Upper lobe of left lung (tissue), 4 donors: Measurements from ENCODE around the gene SCN8A.

Source experiments
- POLR2AphosphoS5 ChIP-seq, 2 donors: sonication (generic); formaldehyde crosslinking; IDR thresholded peaks; one replicate each; pipeline ENCODE4 v1.5.1; 2017; ENCODE audit warnings: antibody characterized with exemption in 2 of 2
- TF ChIP-seq, protein P1 (sequence below), 6 experiments: fragments of 450-650 bp in 4 of 6; fragments of 200-600 bp in 2 of 6; sonication (generic) in 2 of 6; IDR thresholded peaks; one replicate each; pipeline ENCODE4 v1.5.1; 2016 to 2019; ENCODE audit warnings: antibody characterized with exemption in 6 of 6

DNA sequence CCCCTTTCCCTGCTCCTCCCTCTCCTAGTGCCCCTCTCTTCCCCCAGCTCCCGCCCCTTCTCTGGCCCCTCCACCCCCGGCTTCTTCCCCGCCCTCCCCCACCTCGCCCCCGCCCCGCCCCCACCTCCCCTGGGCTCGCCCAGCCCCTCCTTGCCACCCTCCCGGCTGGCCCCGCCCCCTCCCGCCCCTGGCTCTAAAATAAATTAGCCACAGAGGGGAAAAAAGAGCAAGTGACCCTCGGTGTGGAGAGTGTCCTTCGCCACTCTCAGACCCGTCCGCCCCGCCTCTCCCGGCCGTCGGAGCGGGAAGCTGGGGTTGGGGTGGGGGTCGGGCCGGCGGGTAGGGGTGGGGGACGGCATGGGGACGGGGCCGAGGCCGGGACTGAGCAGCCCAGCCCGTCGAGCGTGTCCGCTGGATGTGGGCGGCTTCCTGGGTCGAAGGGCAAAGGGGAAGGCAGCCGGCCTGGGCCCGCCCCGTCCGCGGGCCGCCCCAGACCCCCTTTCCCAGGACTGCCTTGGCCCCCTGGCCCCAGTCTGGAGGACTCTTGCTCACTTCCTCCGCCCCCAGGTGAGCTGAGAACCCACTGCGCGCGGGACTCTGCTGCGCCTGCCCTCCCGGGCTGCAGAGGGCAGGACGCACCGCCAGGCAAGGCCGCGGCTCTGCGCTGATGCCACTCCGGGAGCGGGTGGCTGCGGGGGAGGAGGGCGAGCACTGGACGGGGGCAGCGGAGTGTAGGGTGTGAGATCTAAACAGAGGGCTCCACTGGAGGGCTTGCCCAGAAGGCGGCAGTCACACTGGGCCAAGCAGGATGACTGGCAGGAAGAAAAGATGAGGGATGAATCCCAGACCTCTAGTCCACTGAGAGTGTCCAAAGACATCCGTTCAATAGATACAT lies 258.1 kb downstream of the SCN8A start:
- TF ChIP-seq, protein P1, sequence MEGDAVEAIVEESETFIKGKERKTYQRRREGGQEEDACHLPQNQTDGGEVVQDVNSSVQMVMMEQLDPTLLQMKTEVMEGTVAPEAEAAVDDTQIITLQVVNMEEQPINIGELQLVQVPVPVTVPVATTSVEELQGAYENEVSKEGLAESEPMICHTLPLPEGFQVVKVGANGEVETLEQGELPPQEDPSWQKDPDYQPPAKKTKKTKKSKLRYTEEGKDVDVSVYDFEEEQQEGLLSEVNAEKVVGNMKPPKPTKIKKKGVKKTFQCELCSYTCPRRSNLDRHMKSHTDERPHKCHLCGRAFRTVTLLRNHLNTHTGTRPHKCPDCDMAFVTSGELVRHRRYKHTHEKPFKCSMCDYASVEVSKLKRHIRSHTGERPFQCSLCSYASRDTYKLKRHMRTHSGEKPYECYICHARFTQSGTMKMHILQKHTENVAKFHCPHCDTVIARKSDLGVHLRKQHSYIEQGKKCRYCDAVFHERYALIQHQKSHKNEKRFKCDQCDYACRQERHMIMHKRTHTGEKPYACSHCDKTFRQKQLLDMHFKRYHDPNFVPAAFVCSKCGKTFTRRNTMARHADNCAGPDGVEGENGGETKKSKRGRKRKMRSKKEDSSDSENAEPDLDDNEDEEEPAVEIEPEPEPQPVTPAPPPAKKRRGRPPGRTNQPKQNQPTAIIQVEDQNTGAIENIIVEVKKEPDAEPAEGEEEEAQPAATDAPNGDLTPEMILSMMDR (IDR thresholded peaks at IDR 0.05): peak in 4 of 6 experiments; percentile 10 to 20 (median 18)
- no peak for TF ChIP-seq POLR2AphosphoS5 (IDR thresholded peaks at IDR 0.05)
